ENCODE measurements around the gene REXO2. TPM values are rescaled to one million over a fixed set of nuclear protein-coding genes. Genes with fewer than 3 reads are reported as not detected.

The REXO2 gene
- polyA plus RNA-seq, 10 donors: 51.8 to 69.3 (median 60.4) TPM

Other genes with a start within 250 kb of the REXO2 start
- gene NNMT, start 143.1 kb upstream of the REXO2 start, polyA plus RNA-seq (ENCODE audit: insufficient read length in 10 of 10): 100 to 1,000 TPM in 1 of 10 donors, 10 to 100 TPM in 9; 28.9 to 109 (median 54.7) TPM
- 1 to 10 TPM; 7.3 to 10.0 (median 8.7) TPM for gene C11orf71, start 39.0 kb upstream of the REXO2 start, polyA plus RNA-seq (ENCODE audit: insufficient read length in 10 of 10)
- 10 to 100 TPM; 24.7 to 33.4 (median 27.8) TPM for gene RBM7, start 38.8 kb upstream of the REXO2 start, polyA plus RNA-seq (ENCODE audit: insufficient read length in 10 of 10)
- gene NXPE1, start 120.4 kb downstream of the REXO2 start, polyA plus RNA-seq (ENCODE audit: insufficient read length in 10 of 10): under 1 TPM in 4 of 10 donors, not detected in 6; 0.05 to 0.36 (median 0.14) TPM
- not detected for gene NXPE4, start 156.3 kb downstream of the REXO2 start, polyA plus RNA-seq (ENCODE audit: insufficient read length in 10 of 10)
- under 1 TPM in 8 of 10 donors, not detected in 2; 0.09 to 0.31 (median 0.17) TPM for gene NXPE2, start 239.1 kb downstream of the REXO2 start, polyA plus RNA-seq (ENCODE audit: insufficient read length in 10 of 10)